Lung (tissue), 12 donors: ENCODE measurements around the gene NASP. TPM values are rescaled to one million over a fixed set of nuclear protein-coding genes. Genes with fewer than 3 reads are reported as not detected.

Experiments
- ATAC-seq: fragments of 200-7000 bp; cut with Tn5 transposase; one replicate; pipeline ENCODE4 v1.9.1; 2020; ENCODE audit warnings: moderate number of reproducible peaks; ENCODE audit not compliant: insufficient read depth, low FRiP score
- DNase-seq, 3 donors: peaks; one replicate each; pipeline ENCODE4 v3.0.0-alpha.2; 2013 to 2017
- H3K27ac ChIP-seq, 2 donors: one replicate each; pipeline ENCODE4 v1.5.1; 2013; ENCODE audit warnings: mild to moderate bottlenecking in 2 of 2, moderate library complexity in 2 of 2, control low read depth in 1 of 2, inconsistent platforms in 1 of 2, low read depth in 1 of 2, low read length in 1 of 2
- H3K27me3 ChIP-seq, 3 donors: one replicate each; pipeline ENCODE4 v1.5.1; 2013; ENCODE audit warnings: low read length in 2 of 3; ENCODE audit not compliant: control insufficient read depth in 3 of 3, insufficient read depth in 3 of 3
- H3K36me3 ChIP-seq, 4 donors: one replicate each; pipeline ENCODE4 v1.5.1; 2013; ENCODE audit warnings: low read length in 4 of 4, mild to moderate bottlenecking in 1 of 4, moderate library complexity in 1 of 4; ENCODE audit not compliant: control insufficient read depth in 4 of 4, insufficient read depth in 4 of 4
- H3K4me1 ChIP-seq, 5 donors: one replicate each; pipeline ENCODE4 v1.5.1; 2013; ENCODE audit warnings: low read length in 5 of 5, mild to moderate bottlenecking in 2 of 5, moderate library complexity in 1 of 5; ENCODE audit not compliant: control insufficient read depth in 5 of 5, insufficient read depth in 5 of 5
- H3K4me3 ChIP-seq: one replicate; pipeline ENCODE4 v1.5.1; 2013; ENCODE audit warnings: mild to moderate bottlenecking, control low read depth, moderate library complexity
- H3K9ac ChIP-seq, 2 donors: one replicate each; pipeline ENCODE4 v1.5.1; 2013; ENCODE audit warnings: low read length in 2 of 2, control low read depth in 1 of 2; ENCODE audit not compliant: insufficient read depth in 1 of 2
- H3K9me3 ChIP-seq, 4 donors: one replicate each; pipeline ENCODE4 v1.5.1; 2013; ENCODE audit warnings: low read length in 3 of 4, mild to moderate bottlenecking in 1 of 4, moderate library complexity in 1 of 4; ENCODE audit not compliant: control insufficient read depth in 4 of 4, insufficient read depth in 3 of 4
- CTCF ChIP-seq: IDR thresholded peaks from 2 replicates; pipeline ENCODE4 v1.5.1; 2012; ENCODE audit warnings: mild to moderate bottlenecking; ENCODE audit errors: control extremely low read depth, extremely low read depth
- WGBS, 2 donors: extraction: QIAGEN DNeasy Blood & Tissue Kit; methylation state at CpG; one replicate each; pipeline ENCODE4 v1.1.7; 2013; 5-methylcytosine and 5-hydroxymethylcytosine counted together
- polyA plus RNA-seq, 2 donors: library from polyadenylated mRNA; stranded (reverse); fragments of 200-250 nt; gene quantifications; one replicate each; pipeline ENCODE4 v1.2.1, GENCODE V29; 2013
- total RNA-seq, 2 donors: library from RNA; depleted of rRNA in 1 of 2; stranded (reverse); fragments of >200 nt in 1 of 2; gene quantifications; one replicate each; pipeline ENCODE4 v1.2.1, GENCODE V29; 2014 to 2021
- donor health status: control.
- donor health status: control.
- donor health status: Bipolar disorder and iron deficiency.
- donor health status: healthy.
- donor health status: DM: yes; HTN: yes; CAD: no.

NASP gene
- total and polyA plus RNA-seq, 4 donors: 56.8 to 110 (median 89.4) TPM

- Histone ChIP-seq H3K27me3 (no peaks in the 10 kb centered on the region), H3K4me1 (peaks cover 0 to 25% (median 2%) of the 10 kb centered on the region in 5 donors), H3K27ac (peak overlapping the region in 1 of 2 donors; percentile 63), H3K9me3 (no peaks in the 10 kb centered on the region), H3K4me3 (no peak overlapping the region), H3K9ac (no peak overlapping the region), H3K36me3 (peaks cover 10 to 30% (median 21%) of the 10 kb centered on the region in 4 donors)
- DNase-seq (no peak), ATAC-seq (peak; percentile 36)
- no peak for TF ChIP-seq CTCF
- WGBS, 2 donors: 43 to 54% methylated on average over 3 of the region's 3 CpGs
Observed at GRCh38 chr1:45621501-45621836, 37.6 kb downstream of the NASP start.

GRCh38 chr1:45621895-45622523 is 38.2 kb downstream of the NASP start:
- H3K4me1 ChIP-seq: peaks cover 0 to 25% (median 2%) of the 10 kb centered on the region in 5 donors
- WGBS, 2 donors: 72 to 74% methylated on average over 18 of the region's 18 CpGs
- no peak overlapping the region for H3K9ac ChIP-seq
- no peak for TF ChIP-seq CTCF
- H3K36me3 ChIP-seq: peaks cover 6 to 26% (median 18%) of the 10 kb centered on the region in 4 donors
- H3K27ac ChIP-seq: peak overlapping the region in 1 of 2 donors; percentile 39
- ATAC-seq (no peak), DNase-seq (peak in 1 of 3 donors; percentile 24)
- no peak overlapping the region for H3K4me3 ChIP-seq
- no peaks in the 10 kb centered on the region for H3K27me3 ChIP-seq
- no peaks in the 10 kb centered on the region for H3K9me3 ChIP-seq

- TF ChIP-seq CTCF: no peak
- DNase-seq (peak; percentile 28 to 35 (median 29)), ATAC-seq (no peak)
- Histone ChIP-seq H3K27ac (no peak overlapping the region), H3K9ac (no peak overlapping the region), H3K36me3 (peaks cover 2 to 25% (median 11%) of the 10 kb centered on the region in 4 donors), H3K4me1 (peaks cover 0 to 25% (median 2%) of the 10 kb centered on the region in 5 donors), H3K27me3 (no peaks in the 10 kb centered on the region), H3K4me3 (no peak overlapping the region), H3K9me3 (no peaks in the 10 kb centered on the region)
- 80 to 86% methylated on average over 72 to 78 of the region's 78 CpGs for WGBS, 2 donors
Observed at GRCh38 chr1:45622524-45623394, 38.9 kb downstream of the NASP start.
